ENCODE measurements around the gene TCEAL2.
"Not testable (repeated sequence)": the region's sequence is repeated elsewhere in the genome, so short reads cannot be mapped to it uniquely, and the experiment has no call there.

Gene TCEAL2

DNA sequence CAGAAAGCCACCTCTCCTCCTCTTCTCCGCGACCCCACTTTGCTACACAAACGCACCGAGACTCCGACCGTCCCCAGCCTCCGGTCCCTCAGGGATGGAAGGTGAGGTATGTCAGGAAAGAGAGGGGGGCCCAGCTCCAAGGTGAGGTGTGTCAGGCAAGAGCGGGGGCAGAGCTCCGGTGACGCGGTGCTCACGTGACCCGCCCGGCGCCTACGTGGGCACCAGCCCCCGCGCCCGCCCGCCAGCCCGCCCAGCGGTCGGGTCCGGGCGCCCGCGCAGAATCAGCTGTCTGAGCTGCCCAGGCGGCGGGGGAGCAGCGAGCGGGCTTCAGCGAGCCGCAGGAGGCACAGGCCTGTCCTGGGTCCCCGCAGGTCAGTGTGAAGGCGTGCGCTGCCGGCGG, at the start of gene TCEAL2:
Gene TCEAL2, plus strand, starts transcription at position 244 of the 400 bp plus-strand sequence. CDS start 1,152 bp downstream, outside the sequence.
- DNase-seq (ENCODE audit: low spot score): peak; percentile 3

DNA sequence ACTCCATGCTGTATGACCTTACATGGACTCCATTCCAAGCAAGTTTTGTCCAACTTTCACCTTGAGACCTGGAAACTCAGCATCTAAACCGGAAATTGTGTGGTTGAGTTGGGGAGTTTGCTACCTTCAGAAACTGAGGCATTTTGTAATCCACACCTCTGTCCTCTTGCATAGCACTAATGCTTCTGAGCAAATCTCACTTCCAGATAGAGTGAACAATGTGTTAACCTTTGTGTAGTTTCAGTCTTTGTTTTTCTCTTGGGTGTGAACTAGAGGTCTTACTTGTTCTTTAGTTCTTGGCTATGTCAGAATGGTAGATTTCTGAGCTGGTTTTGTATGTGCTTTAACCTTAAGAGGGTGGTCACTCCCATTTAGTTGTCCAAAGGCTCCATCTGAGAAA, 48.1 kb upstream of the TCEAL2 start:
- DNase-seq (ENCODE audit: low spot score): no peak

DNA sequence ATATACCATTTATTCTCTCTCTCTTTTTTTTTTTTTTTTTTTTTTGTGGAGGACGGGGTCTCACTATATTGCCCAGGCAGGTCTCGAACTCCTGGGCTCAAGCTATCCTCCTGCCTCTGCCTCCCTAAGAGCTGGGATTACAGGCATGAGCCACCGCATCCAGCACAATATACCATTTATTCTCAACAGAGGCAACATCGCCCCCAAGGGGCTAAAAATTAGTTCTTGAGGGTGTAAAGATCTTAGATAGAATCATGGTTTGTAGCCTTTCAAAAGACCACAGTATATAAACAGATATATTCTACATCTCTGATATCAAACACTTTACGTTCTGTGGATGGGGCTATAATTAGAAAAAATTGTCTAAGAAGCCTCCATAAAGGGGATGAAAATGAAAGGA, 39.8 kb upstream of the TCEAL2 start:
- DNase-seq (ENCODE audit: low spot score): no peak

DNA sequence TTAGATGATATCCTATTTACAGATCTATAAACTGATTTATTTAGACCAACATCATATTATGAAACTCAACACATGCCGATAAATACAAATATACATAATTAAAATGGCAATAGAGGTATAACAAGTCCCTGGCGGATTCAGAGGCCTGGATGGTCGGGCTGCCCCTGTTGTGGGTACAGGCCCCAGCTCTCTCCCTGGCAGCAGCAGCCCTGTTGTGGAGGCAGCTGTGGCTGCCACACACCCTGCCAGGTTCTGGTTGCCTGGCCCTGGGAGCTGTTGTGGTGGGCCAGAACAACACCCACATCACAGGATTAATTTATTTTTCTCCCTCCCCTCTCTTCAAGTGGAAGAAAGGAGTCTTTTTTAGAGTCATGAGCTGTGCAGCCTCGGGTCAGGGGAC, 12.1 kb upstream of the TCEAL2 start:
- no peak for DNase-seq (ENCODE audit: low spot score)

DNA sequence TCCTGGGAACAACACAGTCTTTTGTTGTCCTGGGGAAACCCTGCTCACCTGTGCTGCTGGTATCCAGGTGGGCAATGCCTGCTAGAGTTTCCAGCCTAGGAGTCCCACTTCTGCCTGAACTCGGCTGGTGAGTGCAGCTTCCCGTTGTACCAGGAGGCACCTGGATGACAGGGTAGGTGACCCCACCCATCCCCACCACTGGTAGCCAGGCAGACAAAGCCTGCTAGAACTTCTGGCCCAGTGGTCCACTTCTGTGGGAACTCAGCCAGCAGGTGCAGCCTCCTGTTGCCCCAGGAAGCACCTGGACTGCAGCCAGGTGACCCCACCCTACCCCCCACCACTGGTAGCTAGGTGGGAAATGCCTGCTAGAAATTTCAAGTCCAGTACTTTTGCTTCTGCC, 9.7 kb upstream of the TCEAL2 start:
- no peak for DNase-seq (ENCODE audit: low spot score)

DNA sequence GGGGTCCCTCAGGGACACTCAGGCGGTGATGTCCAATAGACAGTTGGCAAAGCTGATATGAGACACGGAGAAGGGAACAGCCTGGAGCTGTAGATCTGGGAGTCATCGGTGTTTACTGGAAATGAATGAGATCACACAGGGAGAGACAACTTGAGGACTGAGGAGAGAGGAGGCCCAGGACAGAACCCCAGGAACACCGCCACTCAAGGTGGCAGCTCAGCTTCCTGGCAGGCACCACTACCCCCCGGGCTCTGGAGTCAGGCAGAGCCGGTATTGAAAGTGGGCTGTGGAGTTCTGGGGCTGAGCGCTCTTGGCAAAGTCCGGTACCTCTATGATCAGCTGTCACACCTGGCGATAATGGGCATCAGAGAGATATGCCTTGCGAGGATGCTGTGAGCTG, 465 bp upstream of the TCEAL2 start:
- DNase-seq (ENCODE audit: low spot score): not testable (repeated sequence)

DNA sequence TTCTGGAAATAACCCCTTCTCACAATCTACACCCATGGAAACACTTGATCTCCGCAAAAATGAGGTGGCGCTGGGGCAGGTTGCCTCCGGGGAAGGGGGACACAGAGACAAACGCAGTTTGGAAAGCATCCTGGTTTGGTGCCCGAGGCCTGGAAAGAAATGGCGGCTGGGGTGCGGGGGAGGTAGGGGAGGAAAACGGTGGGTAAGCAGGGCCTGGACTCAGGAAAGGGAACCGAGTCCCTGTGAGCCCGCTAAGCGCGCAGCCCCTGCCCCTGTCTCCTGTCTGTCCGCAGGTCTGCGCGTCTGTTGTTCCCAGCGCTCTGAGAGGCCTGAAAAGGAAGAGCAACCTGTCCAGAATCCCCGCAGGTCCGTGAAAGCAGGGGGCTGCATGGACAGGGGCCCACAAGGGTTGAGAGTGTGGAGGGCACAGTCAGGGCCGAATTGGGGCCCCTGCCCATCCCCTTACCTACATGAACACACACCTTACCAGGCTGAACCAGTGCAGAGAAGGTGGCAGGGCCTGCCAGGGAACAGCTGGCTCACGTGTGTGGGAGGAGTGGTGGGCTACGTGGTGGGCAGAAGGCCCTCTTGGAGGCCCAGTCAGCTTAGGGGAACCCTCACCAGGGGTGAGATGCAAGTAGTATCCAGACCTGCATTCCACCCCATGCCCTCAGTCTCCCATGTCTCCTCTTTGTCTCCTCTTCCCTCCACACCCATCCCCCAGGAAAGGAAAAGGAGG, 770 bp downstream of the TCEAL2 start:
- DNase-seq (ENCODE audit: low spot score): not testable (repeated sequence)

DNA sequence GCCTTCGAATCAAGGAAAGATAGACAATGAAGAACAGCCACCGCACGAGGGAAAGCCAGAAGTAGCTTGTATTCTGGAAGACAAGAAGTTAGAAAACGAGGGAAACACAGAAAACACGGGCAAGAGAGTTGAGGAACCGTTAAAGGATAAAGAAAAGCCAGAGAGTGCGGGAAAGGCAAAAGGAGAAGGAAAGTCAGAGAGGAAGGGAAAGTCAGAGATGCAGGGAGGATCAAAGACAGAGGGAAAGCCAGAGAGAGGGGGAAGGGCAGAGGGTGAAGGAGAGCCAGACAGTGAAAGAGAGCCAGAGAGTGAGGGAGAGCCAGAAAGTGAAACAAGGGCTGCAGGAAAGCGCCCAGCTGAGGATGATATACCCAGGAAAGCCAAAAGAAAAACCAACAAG, 1.4 kb downstream of the TCEAL2 start:
- no peak for DNase-seq (ENCODE audit: low spot score)

DNA sequence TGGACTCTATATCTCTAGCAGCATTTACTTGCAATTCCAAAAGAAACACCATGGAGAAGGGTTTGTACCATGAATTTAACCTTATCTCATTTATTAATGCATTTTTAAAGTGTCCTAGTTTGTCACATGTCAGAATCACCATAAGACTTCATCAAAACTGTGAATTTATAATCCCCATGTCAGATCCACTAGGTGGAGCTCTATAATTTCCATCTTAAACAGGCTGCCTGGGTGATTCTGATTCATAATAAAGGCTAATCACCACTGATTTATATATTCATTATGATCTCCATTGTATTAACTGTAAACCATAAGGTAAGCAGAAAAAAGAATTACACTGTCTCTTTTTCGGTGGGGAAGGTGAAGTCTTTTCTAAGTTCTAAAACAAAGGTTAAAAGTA, 4.0 kb downstream of the TCEAL2 start:
- DNase-seq (ENCODE audit: low spot score): peak; percentile 6

DNA sequence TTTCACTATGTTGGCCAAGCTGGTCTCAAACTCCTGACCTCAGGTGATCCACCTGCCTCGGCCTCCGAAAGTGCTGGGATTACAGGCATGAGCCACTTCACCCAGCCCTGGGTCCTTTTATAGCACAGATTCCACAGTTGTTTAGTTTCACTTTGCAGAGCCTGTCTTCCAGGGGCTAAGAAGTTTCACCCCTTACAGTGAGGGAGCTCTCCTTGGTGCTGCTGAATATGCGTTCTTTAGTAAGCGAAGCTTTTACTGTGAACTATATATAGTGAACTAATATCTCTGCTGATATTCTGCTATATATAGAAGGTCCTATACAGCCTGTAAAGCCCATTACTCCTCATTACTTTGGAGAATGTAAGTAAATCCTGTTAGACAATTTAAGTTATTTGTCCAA, 12.6 kb downstream of the TCEAL2 start:
- no peak for DNase-seq (ENCODE audit: low spot score)

DNA sequence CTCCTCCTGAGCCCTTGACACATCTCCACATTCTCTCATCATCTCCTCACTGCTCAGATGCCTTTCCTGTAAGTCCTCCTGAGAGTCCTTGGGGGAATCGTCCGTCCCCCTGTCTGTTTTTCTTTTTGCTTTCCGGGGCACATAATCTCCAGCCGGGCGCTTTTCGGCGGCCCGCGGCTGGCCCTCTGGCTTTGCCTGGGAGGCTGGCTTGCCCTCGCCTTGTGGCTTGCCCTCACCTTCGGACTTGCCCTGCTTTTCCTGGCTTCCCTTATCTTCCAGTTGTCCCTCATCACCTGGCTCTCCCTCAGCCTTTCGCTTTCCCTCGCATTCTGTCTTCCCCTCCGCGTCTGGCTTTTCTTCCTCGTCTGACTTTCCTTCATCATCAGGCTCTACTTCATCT, 15.4 kb downstream of the TCEAL2 start:
- not testable (repeated sequence) for DNase-seq (ENCODE audit: low spot score)

DNA sequence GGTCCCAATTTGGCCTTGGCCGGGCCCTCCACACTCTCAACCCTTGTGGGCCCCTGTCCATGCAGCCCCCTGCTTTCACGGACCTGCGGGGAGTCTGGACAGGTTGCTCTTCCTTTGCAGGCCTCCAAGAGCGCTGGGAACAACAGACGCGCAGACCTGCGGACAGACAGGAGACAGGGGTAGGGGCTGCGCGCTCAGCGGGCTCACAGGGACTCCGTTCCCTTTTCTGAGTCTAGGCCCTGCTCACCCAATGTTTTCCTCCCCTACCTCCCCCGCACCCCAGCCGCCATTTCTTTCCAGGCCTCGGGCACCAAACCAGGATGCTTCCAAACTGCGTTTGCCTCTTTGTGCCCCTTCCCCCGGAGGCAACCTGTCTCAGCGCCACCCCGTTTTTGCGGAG, 16.2 kb downstream of the TCEAL2 start:
- DNase-seq (ENCODE audit: low spot score): not testable (repeated sequence)

DNA sequence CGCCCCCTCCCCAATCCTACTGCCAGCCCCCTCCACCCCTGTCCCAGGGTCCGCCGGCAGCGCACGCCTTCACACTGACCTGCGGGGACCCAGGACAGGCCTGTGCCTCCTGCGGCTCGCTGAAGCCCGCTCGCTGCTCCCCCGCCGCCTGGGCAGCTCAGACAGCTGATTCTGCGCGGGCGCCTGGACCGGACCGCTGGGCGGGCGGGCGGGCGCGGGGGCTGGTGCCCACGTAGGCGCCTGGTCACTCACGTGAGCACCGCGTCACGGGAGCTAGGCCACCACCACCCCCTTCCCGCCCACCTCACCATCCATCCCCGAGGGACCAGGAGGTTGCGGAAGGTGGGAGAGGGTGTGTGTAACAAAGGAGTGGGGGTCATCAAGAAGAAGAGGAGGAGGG, 16.8 kb downstream of the TCEAL2 start, which contains the start of gene TCEAL6:
Gene TCEAL6, minus strand, starts transcription at position 208 of the 400 bp plus-strand sequence.
- not testable (repeated sequence) for DNase-seq (ENCODE audit: low spot score)

DNA sequence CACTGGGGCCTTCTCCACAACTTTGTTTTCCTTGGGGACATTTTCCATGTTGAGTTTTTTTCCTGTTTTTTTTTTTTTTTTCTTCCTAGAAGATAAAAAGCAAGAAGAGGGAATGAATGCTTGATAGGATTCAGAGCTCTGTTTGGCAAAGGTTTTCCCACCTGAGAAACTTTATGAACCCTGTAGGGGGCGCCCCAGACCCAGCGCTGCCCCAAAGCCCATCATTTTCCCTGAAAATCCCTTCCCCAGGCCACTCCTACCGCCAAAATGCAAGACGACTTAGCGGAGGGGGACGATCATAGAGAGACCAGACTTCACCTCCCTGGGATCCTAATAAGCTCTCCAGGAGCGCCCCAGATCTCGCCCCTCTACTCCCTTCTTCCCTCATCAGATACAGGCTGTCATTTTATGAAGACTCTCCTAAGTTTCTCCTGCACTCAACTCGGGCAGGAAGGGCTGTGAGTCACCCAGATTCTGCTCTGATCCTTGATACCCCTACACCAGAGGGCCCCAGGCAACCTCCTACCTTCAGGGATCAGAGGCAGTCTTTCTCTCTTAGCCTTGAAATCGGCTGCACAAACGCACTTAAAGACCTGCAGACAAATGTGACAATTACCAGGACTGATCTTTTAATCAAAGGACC, 28.9 kb downstream of the TCEAL2 start:
- DNase-seq (ENCODE audit: low spot score): peak; percentile 2

DNA sequence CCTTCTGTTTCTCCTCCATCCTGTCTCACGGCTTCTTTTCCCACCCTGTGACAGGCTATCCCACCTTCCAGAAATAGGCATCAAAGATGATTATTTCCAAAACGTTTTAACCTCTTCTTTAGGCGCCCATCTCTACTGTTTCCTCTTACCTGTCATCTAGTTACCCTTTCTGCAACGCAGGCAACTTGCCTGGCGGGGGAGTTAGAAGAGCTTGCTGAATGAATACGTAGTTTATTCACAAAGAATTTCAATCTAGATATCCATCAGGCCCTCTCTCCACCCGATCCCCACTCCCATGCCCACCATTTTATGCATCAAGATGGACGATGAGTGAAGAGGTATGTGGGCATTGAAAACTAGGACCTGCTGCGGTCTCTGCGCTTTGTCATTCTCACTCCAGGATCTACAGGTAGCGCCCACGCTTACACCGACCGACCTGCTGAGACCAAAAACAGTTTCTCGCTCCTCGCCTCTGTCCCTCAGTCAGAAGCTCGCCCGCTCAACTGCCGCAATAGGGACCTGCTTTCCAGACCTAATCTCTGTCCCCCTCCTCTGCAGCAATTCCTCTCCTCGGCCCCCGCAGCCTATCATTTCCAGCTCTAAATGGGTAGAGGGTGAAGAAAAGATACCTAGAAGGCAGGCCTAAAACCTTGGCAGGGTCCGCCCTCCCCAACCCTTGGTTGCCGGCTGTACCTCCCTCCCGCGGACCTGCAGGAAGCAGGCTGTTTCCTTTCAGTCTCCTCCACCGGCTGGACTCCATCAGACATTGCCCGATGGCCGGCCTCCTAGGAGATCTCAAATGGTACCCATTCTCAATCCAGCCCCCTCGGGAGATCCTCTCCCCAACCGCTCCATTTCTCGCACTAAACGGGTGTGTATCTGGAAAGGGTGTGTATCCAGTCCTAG, 29.7 kb downstream of the TCEAL2 start:
- DNase-seq (ENCODE audit: low spot score): peak; percentile 4

DNA sequence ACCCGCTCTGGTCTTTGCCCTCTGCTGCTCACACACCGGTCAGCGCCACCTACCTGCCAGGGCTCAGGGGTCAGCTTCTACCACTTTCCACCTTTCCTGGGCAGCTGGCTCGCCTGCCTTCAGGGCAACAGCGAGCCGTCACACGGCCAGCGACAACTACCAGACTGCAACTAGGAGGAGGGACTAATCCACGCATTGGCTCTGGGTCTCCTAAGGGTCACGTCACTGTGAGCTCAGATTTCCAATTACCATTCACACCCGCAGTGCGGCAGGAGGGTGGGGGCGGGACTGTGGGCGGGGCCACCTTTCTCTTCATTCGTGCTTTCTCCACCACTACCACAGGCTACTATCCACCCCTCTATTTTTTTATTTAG, 30.3 kb downstream of the TCEAL2 start, which contains the start of gene BEX5:
Gene BEX5, minus strand, starts transcription at position 172 of the 374 bp plus-strand sequence. CDS start 1,712 bp downstream, outside the sequence.
- peak; percentile 79 for DNase-seq (ENCODE audit: low spot score)

Measured in pons (tissue), 1 donor.